GM10266 (cell line): ENCODE data around the gene PEAK1.

Experiments used
- DNase-seq: peaks from one replicate; pipeline ENCODE4 v3.0.0; 2012; ENCODE audit errors: extremely low spot score
- TF ChIP-seq, protein P1 (sequence below): IDR thresholded peaks from 2 replicates; pipeline ENCODE4 v1.5.1; 2012; ENCODE audit warnings: mild to moderate bottlenecking, low read depth; ENCODE audit not compliant: control insufficient read depth, insufficient read depth; ENCODE audit errors: missing control alignments

Gene PEAK1

GRCh38 chr15:77143191-77143590 lies 276.7 kb downstream of the PEAK1 start:
- DNase-seq = no peak
- TF ChIP-seq, protein P1, sequence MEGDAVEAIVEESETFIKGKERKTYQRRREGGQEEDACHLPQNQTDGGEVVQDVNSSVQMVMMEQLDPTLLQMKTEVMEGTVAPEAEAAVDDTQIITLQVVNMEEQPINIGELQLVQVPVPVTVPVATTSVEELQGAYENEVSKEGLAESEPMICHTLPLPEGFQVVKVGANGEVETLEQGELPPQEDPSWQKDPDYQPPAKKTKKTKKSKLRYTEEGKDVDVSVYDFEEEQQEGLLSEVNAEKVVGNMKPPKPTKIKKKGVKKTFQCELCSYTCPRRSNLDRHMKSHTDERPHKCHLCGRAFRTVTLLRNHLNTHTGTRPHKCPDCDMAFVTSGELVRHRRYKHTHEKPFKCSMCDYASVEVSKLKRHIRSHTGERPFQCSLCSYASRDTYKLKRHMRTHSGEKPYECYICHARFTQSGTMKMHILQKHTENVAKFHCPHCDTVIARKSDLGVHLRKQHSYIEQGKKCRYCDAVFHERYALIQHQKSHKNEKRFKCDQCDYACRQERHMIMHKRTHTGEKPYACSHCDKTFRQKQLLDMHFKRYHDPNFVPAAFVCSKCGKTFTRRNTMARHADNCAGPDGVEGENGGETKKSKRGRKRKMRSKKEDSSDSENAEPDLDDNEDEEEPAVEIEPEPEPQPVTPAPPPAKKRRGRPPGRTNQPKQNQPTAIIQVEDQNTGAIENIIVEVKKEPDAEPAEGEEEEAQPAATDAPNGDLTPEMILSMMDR = no peak

- TF ChIP-seq, protein P1 = no peak
These were observed 279.7 kb downstream of the PEAK1 start for GRCh38 chr15:77140220-77140619.

DNA sequence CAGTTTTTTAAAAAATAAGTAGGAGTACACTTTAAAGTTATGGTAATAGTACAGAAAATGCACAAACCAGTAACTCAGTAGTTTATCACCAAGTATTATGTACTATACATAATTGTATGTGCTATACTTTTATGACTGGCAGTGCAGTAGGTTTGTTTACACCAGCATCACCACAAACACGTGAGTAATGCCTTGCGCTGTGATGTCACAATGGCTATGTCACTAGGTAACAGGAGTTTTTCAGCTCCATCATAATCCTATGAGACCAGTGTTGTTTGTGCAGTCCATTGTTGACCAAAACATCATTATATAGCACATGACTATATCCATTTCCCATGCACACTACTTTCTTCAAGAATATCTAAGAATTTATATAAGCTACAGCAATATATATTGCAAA lies 280.6 kb downstream of the PEAK1 start:
- TF ChIP-seq, protein P1 = no peak
- DNase-seq = no peak

More at GRCh38 chr15:77140220-77140619, 279.7 kb downstream of the PEAK1 start:
- DNase-seq = no peak

DNA sequence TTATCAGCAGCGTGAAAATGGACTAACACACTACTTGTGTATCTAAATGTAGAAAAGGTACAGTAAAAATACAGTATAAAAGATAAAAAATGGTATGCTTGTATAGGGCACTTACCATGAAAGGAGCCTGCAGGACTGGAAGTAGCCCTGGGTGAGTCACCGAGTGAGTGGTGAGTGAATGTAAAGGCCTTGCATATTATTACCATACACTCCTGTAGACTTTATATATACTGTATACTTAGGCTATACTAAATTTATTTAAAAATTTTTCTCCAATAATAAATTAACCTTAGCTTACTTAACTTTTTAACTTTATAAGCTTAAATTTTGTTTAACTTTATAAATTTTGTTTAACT lies 281.8 kb downstream of the PEAK1 start:
- TF ChIP-seq, protein P1 = no peak
- DNase-seq = no peak

GRCh38 chr15:77135181-77135580 lies 284.7 kb downstream of the PEAK1 start:
- no peak for DNase-seq
- TF ChIP-seq, protein P1 = no peak

GRCh38 chr15:77130315-77130930 lies 289.5 kb downstream of the PEAK1 start:
- DNase-seq = no peak
- TF ChIP-seq, protein P1 = no peak

- DNase-seq = no peak
- TF ChIP-seq, protein P1 = no peak
These were observed 292.3 kb downstream of the PEAK1 start for GRCh38 chr15:77127626-77128025.
